ENCODE data around the gene STK24.

DNA sequence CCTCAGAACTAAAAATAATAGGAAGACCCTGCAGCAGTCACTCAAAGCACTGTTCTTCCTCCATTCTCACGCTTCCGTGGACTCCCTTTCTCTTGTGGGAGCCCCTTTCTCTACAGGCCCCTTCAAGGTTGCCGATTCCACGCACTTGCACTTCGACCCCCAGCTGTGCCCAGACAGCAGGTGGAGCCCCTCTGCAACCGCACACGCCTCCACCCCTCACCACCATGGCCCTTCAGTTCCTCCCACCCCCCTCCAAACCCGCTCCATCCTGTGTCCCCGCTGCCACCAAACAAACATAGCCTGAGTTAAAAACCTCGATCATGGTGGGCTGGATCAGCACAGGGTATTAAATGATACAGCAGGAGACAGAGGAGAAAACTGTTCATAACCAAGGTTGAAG lies 102.6 kb downstream of the STK24 start:
- TF ChIP-seq CTCF (IDR thresholded peaks at IDR 0.05) (no peak), EP300 (IDR thresholded peaks at IDR 0.05; ENCODE audit: borderline replicate concordance in 1 of 2, low read depth in 1 of 2, low read length in 1 of 2) (no peak), MAX (IDR thresholded peaks at IDR 0.05; ENCODE audit: low read depth) (no peak), SIN3A (IDR thresholded peaks at IDR 0.05; ENCODE audit: borderline replicate concordance, low read depth, low read length) (no peak), CHD2 (IDR thresholded peaks at IDR 0.05; ENCODE audit: low read length, partially characterized antibody) (no peak), RAD21 (IDR thresholded peaks at IDR 0.05; ENCODE audit: low read length) (no peak), MEF2A (IDR thresholded peaks at IDR 0.05; ENCODE audit: borderline replicate concordance, low read depth) (no peak), TAF1 (IDR thresholded peaks at IDR 0.05; ENCODE audit: borderline replicate concordance, low read depth, low read length) (no peak), EZH2phosphoT487 (IDR thresholded peaks at IDR 0.05; ENCODE audit: borderline replicate concordance, low read depth) (no peak), MXI1 (IDR thresholded peaks at IDR 0.05; ENCODE audit: low read depth, low read length) (no peak), POLR2AphosphoS5 (IDR thresholded peaks at IDR 0.05; ENCODE audit: low read depth, low read length) (no peak), NFIC (IDR thresholded peaks at IDR 0.05; ENCODE audit: borderline replicate concordance) (no peak)
- TF ChIP-seq, protein P1, sequence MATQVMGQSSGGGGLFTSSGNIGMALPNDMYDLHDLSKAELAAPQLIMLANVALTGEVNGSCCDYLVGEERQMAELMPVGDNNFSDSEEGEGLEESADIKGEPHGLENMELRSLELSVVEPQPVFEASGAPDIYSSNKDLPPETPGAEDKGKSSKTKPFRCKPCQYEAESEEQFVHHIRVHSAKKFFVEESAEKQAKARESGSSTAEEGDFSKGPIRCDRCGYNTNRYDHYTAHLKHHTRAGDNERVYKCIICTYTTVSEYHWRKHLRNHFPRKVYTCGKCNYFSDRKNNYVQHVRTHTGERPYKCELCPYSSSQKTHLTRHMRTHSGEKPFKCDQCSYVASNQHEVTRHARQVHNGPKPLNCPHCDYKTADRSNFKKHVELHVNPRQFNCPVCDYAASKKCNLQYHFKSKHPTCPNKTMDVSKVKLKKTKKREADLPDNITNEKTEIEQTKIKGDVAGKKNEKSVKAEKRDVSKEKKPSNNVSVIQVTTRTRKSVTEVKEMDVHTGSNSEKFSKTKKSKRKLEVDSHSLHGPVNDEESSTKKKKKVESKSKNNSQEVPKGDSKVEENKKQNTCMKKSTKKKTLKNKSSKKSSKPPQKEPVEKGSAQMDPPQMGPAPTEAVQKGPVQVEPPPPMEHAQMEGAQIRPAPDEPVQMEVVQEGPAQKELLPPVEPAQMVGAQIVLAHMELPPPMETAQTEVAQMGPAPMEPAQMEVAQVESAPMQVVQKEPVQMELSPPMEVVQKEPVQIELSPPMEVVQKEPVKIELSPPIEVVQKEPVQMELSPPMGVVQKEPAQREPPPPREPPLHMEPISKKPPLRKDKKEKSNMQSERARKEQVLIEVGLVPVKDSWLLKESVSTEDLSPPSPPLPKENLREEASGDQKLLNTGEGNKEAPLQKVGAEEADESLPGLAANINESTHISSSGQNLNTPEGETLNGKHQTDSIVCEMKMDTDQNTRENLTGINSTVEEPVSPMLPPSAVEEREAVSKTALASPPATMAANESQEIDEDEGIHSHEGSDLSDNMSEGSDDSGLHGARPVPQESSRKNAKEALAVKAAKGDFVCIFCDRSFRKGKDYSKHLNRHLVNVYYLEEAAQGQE (IDR thresholded peaks at IDR 0.05; ENCODE audit: low read depth, low read length): no peak
- TF ChIP-seq, protein P2, sequence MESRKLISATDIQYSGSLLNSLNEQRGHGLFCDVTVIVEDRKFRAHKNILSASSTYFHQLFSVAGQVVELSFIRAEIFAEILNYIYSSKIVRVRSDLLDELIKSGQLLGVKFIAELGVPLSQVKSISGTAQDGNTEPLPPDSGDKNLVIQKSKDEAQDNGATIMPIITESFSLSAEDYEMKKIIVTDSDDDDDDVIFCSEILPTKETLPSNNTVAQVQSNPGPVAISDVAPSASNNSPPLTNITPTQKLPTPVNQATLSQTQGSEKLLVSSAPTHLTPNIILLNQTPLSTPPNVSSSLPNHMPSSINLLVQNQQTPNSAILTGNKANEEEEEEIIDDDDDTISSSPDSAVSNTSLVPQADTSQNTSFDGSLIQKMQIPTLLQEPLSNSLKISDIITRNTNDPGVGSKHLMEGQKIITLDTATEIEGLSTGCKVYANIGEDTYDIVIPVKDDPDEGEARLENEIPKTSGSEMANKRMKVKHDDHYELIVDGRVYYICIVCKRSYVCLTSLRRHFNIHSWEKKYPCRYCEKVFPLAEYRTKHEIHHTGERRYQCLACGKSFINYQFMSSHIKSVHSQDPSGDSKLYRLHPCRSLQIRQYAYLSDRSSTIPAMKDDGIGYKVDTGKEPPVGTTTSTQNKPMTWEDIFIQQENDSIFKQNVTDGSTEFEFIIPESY (IDR thresholded peaks at IDR 0.05; ENCODE audit: borderline replicate concordance, low read depth): no peak
